ENCODE data around the gene FILIP1.
"Not testable (repeated sequence)": the region's sequence is repeated elsewhere in the genome, so short reads cannot be mapped to it uniquely, and the experiment has no call there.

FILIP1 gene

DNA sequence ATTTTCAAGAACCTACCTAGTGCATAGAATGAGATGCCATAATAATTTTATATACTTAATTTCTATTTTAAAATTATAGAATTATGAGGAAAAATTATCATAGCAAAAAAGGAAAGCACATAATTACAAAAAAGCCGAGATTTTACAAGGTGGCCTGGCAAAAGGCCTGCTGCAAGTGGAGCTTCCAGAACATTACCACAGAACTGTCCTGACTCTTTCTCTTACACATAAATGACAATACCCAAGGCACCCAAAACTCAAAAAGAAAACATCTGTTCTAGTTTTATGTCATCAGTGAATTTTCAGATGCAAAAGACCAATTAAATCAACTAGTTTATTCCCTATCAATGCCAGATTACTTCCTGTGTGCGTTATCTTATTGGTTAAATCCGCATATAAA, 74.2 kb downstream of the FILIP1 start:
- DNase-seq, result no peak

DNA sequence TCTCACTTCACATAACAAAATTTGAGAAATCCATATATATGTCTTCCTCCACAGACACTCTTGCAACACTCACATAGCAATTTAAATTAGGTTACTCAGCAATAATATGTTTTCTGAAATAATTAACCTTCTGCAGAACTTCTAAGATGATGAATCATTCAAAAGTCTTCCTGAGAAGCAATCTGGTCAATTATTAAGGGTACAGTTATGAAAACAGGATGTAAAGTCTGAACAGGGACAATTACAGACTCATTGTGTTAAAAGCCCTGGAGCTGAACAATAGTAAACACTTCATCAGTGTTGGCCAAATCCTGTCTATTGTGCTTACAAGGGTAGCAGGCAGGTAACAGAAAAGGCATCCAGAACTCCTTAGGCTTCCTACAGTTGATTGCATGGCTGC, 75.4 kb downstream of the FILIP1 start:
- no peak for DNase-seq

DNA sequence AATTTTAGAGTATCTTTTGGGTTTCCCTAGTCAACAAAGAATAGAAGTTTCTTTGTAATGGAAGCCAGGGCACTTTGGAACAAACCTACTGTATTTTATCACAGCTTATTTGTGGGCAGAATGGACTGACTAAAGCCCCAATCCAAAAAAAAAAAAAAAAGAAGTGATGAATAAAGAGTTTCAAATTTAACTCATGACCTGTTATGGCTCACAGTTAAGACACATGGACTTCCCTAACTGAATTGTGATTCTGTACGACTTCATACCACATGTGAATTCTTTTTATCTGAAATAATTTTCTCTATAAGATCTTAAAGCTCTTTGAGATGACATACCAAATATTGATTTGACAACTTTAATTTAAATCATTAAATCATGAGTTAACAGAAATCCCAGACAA, 77.2 kb downstream of the FILIP1 start:
- no peak for DNase-seq

DNA sequence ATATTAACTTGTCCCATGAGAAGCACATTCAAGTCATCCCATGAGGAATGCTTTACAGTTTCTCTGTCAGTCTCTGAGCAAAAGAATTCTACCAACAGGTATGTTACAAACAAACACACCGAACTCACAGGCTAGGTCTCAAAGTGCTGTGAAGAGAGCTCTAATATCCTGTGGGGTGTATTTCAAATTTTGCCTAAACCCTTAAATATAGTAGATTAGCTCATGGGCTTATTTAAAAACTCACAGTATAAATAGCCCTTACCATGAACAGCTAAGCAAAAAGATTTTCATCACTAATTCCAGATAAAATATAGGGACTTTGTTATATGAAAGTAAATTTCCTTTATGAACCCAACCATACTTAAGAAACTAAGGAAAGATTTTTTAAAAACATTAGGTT, 77.8 kb downstream of the FILIP1 start:
- DNase-seq, result no peak

DNA sequence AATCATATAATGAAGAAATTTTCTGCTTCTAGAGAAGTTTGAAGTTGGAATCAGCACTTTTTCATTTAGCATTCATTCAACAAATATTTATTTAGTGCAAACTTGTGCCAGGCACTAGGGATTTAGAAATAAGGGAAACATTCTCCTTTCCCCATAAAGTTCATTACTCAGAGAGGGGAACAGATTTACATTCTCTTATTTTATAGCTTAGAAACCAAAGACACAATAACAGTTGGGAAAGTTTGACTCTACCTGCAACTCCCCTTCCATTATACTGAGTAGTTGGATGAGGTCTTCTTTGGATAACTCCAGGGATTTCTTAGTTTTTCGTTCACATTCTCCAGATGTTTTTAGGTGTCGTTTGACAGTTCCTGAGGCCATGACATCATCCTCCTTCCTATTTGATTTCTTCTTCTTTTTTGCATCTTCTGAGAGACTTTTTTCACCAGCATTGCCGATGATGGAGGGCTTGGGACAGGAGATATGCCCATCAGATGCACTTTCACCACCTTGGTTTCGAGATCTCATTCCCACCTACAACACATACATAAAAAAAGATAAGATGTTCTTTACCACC, 79.1 kb downstream of the FILIP1 start:
- DNase-seq, result no peak

DNA sequence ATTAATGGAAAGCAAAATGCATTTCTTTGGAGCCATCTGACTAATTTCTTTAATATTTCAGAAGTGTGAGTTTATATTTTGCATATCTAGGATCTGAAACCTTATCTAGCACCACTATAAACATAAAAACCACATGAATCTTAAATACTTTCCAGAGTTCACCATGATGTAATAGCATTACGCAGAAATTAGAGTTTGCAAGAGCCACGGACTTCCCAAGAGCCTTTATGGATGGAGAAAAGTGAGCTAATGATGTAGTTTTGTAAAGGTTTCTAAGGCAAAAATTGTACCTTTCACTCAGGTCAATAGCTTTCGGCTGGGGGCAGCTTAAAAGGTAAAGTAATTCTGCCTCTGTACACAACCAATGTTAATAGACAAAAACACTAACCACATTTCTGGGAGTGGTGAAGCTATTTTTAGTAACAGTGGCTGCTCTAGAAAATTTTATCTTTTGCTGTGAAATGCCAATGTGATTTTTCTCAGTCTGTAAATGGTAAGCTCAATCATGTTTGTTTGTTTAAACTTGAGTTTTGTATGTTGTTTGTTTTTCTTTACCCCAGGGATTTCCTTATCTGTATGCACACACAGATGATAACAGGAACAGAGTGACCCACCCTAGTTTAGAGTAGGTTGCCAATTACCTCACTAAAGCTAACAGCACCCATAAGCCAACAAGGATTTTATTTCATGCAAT, 80.5 kb downstream of the FILIP1 start:
- no peak for DNase-seq

DNA sequence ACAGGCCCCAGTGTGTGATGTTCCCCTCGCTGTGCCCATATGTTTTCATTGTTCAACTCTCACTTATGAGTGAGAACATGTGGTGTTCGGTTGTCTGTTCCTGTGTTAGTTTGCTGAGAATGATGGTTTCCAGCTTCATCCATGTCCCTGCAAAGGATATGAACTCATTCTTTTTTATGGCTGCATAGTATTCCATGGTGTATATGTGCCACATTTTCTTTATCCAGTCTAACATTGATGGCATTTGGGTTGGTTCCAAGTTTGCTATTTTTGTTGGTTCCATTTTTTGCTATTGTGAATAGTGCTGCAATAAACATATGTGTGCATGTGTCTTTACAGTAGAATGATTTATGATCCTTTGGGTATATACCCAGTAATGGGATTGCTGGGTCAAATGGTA, 83.0 kb downstream of the FILIP1 start:
- not testable (repeated sequence) for DNase-seq

DNA sequence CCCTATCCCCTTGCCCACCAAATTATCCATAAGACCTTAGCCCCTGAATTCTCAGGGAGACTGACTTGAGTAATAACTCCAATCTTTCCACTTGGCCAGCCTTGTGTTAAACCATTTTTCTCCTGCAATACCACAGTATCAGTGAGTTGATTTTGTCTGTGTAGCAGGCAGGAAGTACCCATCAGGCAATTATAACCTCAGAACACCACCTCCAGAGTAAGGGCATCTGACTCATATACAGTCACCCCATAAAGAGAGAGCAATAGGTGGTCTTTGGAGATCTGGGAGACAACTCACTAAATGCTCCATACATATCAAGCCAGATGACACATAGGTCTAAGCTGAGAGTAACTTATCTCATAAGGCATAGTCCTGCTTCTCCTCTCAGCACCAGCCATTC, 83.7 kb downstream of the FILIP1 start:
- DNase-seq, result no peak

DNA sequence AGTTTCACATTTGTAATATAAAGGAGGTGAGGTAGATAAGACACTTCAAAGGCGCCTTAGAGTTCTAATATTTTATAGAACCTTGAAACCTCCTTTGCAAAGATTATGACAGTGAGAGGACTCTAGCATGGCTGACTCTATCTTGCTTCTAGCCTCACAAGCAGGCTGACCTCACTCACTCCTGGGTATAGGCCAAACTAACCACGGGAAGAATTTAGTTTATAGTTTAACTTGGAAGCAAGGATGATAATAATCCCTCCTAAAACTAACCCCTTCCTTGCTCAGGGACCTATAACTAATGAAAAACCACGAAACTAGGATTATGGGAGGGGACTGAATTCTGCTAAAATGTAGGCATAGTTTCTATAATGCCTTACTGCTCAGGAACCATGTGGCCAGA, 84.3 kb downstream of the FILIP1 start:
- no peak for DNase-seq

DNA sequence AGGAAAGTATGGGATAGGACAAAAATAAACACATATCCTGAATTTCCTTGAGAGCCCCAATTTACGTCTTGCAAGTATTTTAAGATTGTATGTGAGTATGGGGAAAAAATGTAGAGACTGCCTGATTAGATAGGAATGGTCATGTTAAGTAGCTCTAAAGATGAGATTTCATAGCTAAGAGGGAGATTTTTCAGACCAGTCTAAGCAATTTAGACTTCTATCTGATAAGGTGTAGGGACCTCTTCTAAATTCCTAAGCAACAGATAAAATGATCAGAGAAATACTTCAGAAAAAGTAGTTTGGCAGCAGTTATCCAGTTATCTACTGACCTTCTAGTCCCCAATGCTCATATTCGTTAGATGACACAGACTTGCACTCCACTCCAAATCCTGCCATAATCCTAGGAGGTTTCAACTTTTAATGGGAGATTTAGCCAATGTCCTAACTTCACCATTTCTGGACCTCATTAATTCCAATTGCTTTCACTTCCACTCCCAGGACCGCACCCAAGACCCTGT, 90.0 kb downstream of the FILIP1 start:
- no peak for DNase-seq

DNA sequence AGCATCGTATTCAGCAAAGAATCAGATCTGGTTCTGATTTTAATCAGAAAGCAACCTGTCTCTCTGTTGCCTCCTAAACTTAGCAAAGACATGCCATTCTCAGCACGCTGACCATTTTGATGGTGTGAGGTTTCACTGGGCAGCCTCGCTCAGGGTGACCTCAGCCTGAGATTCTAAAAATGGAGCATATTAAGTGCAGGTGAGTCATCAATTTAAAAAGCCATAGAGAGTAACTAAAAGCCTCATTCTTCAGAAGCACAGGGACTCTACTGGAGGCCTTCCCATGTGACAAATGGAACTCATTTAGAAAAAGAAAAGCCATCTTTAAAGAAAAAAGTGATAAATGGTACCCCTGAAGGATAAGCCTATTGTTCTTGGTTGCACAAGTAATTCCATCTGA, 91.3 kb downstream of the FILIP1 start:
- DNase-seq, result no peak

DNA sequence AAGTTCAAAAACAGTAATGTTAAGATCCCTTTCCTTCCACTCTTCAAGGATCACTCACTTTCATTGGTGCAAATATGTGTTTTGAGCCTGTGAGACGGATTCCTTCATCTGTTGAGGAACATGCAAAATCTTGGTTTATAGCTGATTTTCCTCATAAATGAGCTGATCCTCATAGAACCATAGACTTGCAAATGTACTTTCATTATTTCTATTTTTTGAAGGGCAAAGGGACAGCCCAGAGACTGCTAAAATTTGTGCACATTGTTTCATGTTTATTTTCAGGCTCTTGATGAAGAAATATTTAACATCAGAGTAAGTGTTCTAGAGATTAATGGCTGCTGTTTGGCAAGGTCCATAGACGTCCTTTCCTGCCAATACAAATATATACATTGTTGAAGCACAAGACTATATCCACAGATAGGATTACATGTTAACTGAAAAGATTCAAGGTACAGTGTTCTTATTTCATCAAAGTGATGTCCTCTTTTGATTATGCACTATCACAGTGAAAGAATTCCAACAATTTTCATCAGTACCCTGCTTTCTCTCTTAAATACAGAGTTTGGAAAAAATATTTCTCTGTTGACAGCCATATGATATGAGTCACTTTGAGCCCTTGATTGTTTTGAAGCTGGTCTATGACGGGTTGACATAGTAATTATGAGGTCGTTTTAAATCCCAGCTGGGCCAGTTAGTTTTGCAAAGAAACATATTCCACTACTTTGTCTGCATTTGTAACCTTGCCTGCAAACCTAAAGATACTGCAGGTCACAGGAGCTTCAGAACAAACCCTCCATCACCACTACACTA, 95.7 kb downstream of the FILIP1 start:
- DNase-seq, result no peak

DNA sequence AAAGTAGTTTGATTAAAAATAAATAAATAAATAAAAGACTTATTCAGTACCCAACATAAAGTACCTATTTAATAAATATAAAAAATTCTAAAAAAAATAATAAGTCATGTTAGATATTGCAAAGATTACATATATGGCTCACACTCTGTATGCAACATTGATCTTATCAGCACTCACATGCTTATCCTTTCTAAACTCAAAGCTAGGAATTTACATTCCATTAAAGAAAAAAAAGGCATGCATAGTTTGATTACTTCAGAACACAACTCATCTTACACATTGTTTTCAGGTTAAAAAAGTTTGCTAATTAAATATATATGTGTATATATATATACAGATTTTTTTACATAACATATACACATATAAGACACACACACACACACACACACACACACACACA, 96.4 kb downstream of the FILIP1 start:
- DNase-seq, result no peak

DNA sequence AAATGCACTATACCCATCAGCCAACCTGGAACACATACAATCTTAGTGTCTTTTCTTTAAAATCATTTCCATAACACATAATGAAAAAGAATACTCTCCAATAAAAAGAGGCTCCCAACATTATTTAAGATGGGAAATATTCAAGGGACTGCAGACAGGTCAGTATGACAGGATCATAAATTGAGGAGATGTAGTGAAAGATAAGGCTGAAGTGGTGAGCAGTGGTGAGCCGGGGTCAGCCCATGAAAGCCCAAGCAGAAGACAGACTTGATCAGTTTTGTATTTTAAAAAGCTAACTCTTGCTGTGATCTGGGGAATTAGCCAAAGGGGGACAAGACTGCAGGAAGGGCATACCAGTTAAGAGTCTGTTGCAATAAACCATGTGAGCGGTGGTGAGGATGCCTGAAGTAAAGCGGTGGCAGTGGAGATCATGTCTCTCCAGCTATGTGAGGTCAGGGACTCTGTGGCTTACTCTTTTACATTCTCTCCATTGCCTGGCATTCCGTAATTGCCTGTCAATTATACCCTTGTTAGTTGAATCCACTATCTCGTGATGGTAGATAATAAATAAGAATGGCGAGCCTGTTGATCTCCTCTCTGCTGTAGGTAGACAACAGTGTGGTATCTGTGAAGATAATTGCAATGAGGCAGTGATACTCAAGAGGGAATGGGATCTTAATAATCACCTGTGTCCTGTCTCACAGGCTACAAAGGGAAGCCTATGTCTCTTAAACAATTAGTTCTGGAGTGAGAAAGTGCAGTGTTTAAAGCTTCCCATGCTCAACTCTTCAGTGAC, 97.4 kb downstream of the FILIP1 start:
- no peak for DNase-seq

DNA sequence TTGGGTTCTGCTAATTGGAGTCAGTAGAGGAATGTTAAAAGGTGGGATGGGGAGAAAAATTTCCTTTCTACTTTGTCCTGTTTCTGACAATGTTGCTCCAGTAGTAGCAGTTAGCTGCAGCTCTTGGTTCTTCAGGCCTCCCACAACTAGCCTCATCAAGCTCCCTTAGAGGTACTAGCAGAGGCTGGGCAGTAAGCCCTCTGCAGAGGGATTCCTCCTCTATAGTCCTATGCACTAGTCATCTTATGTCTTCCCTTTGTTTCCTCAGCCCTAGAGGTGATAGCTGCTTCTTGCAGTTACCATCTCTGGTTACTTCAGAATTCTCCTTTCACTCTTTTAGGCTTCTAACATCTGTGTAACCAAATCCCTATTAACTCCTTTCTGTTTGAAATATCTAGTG, 99.8 kb downstream of the FILIP1 start:
- DNase-seq, result no peak

DNA sequence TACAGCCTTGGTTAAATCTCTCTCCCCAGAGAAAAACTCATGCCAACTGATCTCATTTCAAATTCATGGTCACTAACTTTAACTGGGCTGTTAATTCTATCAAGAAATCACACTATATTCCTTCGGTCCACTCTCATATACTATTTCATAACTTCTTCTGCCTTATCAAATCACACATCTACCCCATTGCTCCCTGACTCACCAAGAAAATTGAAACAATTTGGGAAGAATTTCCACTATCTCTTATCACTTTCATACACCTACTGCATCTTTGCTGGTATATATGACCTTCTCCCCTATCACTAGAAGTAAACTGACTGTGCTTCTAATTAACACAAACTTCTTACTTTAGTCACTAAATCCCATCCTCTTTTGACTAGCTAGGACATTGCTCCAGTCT, 102.3 kb downstream of the FILIP1 start:
- no peak for DNase-seq

DNA sequence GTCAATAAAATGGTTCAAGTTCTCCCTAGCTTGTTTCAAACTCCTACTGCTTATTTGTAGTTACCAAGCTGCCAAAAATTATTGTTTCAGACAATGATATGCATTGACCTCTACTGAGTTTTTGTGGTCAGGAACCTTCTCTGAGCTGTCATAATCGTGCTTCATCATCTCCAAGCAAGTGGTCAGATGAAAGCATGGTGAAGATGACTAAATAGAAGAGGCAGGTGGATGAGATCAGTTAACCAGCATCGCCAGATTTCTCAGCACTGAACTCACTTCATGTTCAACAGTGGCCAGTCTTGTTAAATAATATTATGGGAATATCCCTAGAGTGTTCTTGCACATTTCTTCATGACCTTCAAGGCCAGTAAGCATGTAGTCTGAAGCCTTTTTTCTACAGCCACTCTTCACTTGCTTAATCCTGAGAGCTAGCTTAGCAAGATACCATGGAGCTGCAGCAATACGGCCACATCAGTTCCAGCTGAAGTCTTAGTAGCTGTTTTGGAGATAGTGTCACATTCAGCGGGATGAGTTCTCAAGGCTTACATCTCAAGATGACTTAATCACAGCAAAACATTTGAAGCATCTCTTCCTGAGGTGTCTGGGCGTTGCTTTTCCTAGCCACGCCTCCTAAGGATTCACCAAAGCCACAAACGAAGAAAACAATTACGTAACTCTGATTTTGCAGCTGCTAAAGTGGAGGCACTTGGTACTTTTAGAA, 107.4 kb downstream of the FILIP1 start:
- no peak for DNase-seq

DNA sequence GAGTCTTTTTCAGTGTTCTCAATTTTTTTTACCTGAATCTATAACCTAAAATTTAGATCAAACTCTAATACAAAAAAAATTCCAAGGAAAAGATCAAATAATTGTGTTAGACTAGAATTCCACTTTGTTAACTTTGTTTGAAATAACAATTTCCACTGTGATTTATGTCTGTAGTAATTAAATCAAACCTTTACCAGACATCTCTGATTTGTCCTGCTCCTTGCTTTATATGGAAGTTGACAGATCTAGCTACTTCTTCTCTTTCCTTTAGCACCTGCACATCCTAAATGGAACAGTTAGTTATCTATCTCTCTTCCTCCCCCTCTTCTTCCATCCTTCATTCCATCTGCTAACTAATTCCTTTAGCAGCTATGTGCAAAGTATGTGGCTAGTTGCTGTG, 109.5 kb downstream of the FILIP1 start:
- DNase-seq, result no peak

DNA sequence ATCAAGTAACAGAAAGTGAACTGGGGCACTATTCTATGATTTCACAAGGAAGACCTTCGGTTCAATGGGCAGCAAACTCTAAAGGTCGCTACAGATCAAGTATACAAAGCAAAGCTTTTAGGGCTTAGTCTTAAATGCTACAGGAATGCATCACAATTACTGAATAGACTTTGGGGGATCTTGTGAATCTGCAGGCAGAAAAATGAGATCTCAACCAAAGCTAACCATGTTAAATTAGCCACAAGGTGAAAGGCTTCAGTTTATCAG, 111.0 kb downstream of the FILIP1 start:
- no peak for DNase-seq

DNA sequence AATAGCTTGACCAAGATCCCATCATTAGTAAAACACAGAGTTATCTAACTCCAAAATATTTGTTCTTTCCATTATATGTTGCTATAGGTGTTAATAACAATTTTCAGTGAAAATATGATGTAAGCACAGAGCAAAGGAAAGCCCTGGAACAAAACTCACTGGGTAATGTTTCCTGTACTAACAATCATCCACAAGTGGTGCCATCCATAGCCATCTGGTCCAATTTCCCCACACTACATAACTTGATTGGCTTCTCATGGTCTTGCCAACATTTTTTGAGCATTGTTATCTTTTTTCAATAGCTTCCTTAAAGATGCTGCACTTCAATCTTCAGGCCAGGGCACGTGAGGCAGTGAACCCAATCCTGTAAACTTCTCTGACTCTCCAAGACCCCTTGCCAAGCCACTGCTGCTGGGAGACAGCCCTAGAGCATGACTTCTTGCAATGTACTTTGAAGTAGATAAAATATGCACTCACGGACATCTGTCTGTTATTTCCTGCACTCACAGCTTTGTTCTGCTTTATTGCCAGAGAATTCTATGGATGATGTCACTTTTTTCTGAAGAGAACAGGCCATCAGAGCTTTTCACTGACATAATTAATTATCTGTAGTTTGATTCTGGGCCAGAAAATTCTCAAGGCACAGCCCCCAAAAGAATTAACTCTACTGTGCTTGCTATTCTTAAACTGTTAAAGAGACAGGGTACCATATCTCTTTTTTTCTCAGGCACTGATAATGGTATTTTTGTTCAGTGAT, 111.5 kb downstream of the FILIP1 start:
- no peak for DNase-seq

DNA sequence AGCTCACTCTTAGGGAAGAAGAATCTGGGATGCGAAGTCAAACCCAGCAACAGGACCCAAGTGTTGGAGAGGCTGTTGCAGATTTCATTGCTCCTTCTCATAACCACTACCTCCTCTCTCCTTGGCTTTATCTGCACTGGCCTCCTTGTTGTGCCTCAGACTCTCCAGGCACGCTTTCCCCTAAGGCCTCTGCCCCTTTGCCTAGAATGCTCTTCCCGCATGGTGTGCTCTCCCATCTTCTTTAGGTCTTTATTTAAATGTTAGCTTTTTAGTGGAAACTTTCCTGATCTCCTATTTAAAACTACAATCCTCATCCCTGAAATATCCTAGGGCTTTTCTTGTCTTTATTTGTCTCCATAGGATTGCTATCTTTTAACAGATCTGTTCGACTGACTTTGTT, 114.1 kb downstream of the FILIP1 start:
- no peak for DNase-seq

DNA sequence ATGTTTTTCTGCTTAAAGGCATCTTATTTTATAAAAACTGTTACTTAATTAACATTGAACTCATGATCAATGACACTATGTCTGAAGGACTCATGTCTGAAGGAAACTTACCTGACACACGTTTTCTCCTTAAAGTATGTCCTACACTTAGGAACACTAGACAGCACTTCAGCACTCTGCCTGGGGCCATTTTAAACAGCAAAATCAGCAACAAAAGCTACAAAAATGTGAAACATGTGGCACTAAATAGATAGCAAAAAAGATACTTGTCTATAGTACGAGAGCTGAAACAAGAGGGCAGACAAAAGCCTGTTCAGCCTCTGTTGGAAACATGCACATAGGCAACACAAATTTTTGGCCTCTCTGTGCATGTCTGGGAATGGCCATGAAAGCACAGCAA, 115.5 kb downstream of the FILIP1 start:
- DNase-seq, result no peak
